Astrocyte of the hippocampus (primary cell): ENCODE data around the gene NUMA1.

Experiments used
- DNase-seq: peaks from one replicate; pipeline ENCODE4 v3.0.0; 2011; ENCODE audit warnings: low read depth, low spot score

NUMA1 gene, protein sequence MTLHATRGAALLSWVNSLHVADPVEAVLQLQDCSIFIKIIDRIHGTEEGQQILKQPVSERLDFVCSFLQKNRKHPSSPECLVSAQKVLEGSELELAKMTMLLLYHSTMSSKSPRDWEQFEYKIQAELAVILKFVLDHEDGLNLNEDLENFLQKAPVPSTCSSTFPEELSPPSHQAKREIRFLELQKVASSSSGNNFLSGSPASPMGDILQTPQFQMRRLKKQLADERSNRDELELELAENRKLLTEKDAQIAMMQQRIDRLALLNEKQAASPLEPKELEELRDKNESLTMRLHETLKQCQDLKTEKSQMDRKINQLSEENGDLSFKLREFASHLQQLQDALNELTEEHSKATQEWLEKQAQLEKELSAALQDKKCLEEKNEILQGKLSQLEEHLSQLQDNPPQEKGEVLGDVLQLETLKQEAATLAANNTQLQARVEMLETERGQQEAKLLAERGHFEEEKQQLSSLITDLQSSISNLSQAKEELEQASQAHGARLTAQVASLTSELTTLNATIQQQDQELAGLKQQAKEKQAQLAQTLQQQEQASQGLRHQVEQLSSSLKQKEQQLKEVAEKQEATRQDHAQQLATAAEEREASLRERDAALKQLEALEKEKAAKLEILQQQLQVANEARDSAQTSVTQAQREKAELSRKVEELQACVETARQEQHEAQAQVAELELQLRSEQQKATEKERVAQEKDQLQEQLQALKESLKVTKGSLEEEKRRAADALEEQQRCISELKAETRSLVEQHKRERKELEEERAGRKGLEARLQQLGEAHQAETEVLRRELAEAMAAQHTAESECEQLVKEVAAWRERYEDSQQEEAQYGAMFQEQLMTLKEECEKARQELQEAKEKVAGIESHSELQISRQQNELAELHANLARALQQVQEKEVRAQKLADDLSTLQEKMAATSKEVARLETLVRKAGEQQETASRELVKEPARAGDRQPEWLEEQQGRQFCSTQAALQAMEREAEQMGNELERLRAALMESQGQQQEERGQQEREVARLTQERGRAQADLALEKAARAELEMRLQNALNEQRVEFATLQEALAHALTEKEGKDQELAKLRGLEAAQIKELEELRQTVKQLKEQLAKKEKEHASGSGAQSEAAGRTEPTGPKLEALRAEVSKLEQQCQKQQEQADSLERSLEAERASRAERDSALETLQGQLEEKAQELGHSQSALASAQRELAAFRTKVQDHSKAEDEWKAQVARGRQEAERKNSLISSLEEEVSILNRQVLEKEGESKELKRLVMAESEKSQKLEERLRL (N-terminal part only)

DNA sequence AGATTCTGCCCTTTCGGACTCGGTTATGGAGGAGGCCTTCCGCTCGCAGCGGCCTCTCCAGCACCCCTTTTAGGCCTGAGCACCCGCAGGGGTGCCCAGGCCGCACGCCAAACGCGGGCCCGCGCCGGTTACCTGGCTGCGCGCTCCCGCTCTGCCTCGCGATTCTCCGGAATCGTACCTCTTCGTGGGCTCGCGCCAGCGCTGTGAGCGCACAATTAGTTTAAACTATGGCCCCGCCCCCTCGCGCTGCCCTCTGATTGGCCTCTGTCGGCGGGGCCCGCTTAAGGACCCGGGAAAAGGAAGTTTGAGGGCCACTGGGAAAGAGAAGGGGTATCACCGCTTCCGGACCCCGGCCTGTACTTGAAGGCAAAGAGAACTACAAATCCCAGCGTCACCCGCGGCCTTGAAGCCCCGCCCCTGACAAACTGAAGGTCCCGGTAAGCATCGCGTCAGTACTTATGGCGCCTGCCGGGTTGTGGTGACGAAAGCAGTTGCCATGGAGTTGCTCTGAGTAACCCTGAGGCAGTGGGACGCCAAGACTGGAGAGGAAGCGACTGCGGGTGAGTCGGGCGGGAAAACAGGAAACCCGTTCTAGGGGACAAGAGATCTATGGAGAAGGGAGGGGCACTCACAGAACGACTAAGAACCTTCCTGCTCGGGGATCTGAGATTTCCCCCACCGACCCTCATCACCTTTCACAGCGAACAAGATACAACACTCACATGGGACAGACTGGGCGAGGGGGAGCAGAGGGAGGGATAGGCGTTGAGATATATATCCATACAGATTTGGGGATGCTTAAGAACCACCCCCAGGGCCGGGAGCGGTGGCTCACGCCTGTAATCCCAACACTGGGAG lies at the start of gene NUMA1, which contains the start of gene LRRC51:
TSS of gene NUMA1 (minus strand) at position 217 of the 858 bp plus-strand sequence. CDS start 44,599 bp downstream, outside the sequence.
TSS of gene LRRC51 (plus strand) at position 525 of the 858 bp plus-strand sequence. CDS start 8,234 bp downstream, outside the sequence.
- peak; percentile 100 for DNase-seq

GRCh38 chr11:72129381-72129780 lies 49.0 kb upstream of the NUMA1 start:
- no peak for DNase-seq

GRCh38 chr11:72127923-72128322 lies 47.6 kb upstream of the NUMA1 start:
- no peak for DNase-seq

DNA sequence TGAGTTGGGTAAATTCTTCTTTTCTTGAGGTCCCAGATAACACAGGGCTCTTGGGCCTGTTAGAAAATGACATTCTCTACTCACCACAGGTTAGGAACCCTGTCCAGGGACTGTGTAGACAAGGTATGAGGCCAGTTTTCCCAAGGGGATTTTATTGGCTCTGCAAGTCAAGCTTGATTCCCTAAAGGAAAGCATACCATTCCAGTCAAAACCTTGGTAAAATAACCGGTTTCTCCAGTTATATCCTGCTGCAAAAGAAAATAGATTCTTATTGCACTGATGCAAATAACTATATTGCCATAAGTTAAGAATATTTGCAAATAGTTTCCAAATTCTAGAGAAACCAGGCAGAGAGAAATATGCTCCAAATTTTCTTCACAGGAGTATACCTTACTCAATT lies 45.6 kb upstream of the NUMA1 start:
- no peak for DNase-seq

DNA sequence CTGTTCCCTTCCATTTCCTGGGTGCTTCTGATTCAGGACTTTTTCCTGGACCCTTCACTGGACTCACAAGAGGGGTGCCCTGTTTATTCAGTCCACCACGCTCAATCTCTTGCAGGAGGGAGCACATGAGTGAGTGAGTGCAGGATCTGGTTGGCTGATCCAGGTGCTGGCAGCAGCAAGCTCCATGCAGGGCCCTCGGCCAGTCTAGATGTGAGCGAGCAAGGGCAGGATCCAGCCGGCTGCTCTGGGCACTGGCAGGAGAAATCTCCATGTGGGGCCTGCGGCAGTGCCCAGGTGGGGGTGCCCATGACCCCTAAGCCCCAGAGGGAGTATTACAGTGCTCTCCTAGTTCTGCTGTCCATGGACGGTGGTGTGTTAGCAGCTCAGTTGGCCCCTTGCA lies 43.7 kb upstream of the NUMA1 start:
- no peak for DNase-seq

DNA sequence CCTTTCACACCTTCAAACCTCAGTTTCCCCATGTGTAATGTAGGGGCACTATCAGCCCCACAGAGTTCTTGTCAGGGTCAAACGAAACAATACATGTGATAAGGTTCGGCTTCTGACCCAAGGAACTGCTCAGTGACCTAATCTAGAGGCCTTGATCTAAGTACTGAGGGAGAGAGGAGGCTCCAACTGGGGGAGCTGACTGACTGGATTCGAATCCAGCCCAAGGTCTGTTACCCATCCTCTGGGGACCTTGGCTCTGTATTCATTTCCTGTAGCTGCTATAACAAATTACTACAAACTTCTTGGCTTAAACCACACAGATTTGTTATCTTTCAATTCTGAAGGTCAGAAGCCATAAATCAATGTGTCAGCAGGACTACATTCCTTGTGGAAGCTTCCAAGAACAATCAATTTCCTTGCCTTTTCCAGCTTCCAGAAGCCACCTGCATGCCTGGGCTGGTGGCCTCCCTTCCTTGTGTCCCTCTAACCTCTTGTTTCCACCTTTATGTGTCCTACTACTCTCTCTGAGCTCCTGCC lies 42.8 kb upstream of the NUMA1 start:
- DNase-seq = no peak

DNA sequence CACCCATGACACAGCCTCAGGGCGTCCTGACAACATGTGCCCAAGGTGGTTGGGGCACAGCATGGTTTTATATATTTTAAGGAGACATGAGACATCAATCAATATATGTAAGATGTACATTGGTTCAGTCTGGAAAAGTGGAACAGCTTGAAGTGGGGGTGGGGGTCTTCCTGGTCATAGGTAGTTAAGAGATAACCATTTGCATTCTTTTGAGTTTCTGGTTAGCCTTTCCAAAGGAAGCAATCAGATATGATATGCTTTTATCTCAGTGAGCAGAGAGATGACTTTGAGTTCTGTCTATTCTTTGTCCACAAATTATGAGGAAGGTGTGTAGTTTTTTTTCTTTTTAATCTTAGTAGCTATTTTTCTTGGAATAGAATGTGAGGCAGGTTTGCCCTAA lies 42.3 kb upstream of the NUMA1 start:
- no peak for DNase-seq

DNA sequence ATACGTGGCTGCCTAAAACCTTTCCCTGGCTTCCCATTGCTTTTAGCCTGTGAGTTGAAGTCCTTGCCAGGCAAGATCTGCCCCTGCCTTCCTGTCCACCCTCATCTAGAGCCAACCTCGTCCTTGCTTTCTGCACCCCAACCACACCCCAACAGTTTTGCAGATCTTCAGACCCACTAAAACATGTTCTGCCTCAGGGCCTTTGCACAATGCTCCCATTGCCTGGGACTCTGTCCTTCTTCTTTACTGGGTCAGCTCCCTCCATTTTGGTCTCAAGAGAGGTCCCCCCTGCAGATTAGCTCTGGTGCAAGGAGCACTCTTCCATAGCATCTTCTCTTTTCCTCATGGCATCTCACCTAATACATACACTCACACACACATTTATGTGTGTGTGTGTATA lies 40.6 kb upstream of the NUMA1 start:
- DNase-seq = no peak

GRCh38 chr11:72119198-72119597 lies 38.9 kb upstream of the NUMA1 start:
- no peak for DNase-seq

GRCh38 chr11:72116019-72116755 lies 35.8 kb upstream of the NUMA1 start:
- DNase-seq = no peak

DNA sequence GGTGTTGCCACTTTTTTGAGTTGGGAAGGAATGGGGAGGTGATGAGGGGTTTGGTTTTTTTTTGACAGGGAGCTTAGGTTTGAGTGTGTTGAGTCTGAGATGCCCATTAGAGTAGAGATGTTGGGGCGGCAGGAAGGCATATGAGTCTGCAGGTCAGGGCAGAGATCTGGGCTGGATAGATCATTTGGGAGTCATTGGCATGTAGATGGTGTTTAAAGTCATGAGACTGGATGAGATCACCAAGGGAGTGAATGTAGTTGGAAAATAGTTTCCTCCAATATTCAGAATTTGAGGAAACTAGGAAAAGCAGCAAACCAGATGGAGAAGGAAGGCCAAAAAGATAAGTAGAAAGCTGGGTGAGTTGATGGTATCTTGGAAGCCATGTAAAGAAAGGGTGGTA lies 34.2 kb upstream of the NUMA1 start:
- no peak for DNase-seq

GRCh38 chr11:72112978-72113808 lies 32.9 kb upstream of the NUMA1 start:
- DNase-seq = no peak

DNA sequence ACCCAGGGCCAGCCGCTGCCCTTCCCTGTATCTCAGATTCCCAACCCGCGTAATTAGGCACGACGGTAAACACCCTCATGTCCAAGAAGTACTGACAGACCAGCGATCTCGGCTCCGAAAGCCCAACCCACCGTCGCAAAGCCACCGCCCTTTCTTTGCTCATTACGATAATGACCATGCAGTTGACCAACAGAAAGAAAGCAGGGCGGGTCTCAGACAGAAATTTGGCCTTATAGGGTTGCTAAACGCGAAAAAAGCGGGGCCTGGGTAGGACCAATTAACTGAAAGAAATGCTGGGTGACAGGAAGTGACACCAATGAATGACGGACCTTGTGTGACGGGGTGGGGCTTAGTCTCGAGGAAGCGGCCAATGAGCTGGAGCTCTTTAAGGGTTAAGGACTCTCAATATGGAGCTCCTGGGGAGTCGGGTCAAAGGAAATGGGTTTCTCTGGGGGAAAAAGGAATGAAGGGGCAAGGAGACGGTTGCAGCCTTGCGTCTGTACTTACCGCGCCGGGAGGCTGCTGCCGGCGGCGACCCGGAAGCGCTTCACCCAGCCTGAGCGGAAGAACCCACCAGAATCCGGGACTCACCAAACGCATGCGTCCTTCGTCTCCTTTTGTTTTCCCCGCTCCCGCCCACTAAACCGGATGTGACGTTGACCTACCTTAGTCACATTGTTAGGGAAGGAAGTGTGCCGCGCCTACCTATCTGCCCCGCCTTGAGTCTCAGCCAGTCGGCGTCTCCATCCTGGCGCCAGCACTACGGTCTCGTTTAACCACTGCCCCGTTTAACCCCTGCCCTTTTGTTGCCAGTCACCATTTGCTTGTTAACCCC lies 32.0 kb upstream of the NUMA1 start, which contains the start of gene ANAPC15:
TSS of gene ANAPC15 (minus strand) at position 553 of the 835 bp plus-strand sequence. CDS start 1,419 bp downstream, outside the sequence.
- peak; percentile 99 for DNase-seq

DNA sequence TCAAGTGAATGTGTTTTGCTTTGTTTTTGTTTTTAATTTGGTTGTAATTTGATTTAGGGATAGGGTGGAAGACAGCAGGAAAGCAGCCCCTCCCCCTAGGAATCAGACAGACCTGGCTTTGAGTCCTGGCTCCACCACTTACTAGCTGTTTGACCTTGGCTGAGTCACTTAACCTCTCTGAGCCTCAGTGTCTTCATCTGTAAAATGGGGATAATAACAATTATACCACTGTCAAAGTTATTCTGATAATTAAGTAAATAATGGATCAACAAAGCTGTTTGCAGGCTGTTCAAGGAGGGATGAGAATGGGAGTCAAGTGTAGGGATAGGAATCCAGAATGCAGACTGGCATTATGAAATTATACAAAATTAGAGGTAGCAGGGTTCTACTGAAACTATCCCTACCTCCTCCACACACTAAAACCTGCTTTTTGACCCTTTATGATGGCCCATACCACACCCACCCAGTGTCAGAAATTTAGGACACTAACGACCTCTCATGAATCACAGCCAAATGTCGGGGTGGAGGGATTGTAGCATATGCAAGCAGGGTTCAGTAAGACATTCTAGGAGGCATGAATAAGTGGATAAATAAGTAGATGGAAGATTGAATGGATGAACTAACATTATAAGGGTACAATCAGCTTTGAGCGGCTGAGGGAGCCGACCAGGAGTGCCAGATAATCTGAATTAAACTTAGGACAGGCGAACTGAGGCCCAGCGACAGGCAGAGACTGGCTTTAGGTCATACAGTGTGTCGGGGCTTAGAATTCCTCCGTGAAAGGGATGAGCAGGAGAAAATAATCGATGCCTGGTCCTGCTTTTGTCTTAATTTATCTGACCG lies 31.2 kb upstream of the NUMA1 start:
- DNase-seq = no peak

- no peak for DNase-seq
Observed at GRCh38 chr11:72105888-72106287, 25.5 kb upstream of the NUMA1 start, which contains the start of gene TOMT. TSS of gene TOMT (plus strand) at chr11:72105924. CDS start at chr11:72105952, 28 bp downstream.

DNA sequence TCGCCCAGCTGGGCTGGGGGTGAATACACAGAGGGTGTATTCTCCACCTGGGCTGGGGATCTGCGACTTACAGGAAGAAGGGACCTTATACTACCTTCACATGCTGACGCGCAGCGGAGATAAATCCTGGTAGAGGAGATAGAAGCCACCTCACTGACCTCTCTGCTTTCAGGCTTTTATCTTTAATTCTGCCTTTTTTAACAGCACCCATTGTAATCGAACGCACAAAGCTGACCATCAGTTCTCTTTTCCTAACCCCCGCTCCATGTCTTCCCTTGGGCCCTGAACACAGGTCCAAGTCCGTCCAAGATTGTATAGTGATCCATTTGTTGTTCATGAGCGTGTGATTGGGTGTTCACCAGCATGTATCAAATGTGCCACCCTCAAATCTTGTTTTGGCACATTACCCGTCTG lies 23.4 kb upstream of the NUMA1 start:
- DNase-seq = no peak
